ENCODE measurements around the gene CEP128.

Gene CEP128

GRCh38 chr14:80584744-80585505 lies 356.6 kb downstream of the CEP128 start:
- peak overlapping the region in 1 of 21 experiments; percentile 22 for H3K27ac ChIP-seq
- no peak overlapping the region for H3K4me3 ChIP-seq

GRCh38 chr14:80577599-80577998 lies 363.9 kb downstream of the CEP128 start:
- no peak overlapping the region for H3K4me3 ChIP-seq
- no peak overlapping the region for H3K27ac ChIP-seq

GRCh38 chr14:80576401-80576800 lies 365.1 kb downstream of the CEP128 start:
- no peak overlapping the region for H3K4me3 ChIP-seq
- no peak overlapping the region for H3K27ac ChIP-seq

- Histone ChIP-seq H3K4me3 (no peak overlapping the region), H3K27ac (no peak overlapping the region)
These were observed 365.8 kb downstream of the CEP128 start for GRCh38 chr14:80575763-80576162.

- Histone ChIP-seq H3K27ac (no peak overlapping the region), H3K4me3 (no peak overlapping the region)
These were observed 368.9 kb downstream of the CEP128 start for GRCh38 chr14:80572666-80573065.

GRCh38 chr14:80570930-80571298 lies 370.6 kb downstream of the CEP128 start:
- Histone ChIP-seq H3K4me3 (no peak overlapping the region), H3K27ac (no peak overlapping the region)

GRCh38 chr14:80567905-80568536 lies 373.5 kb downstream of the CEP128 start:
- Histone ChIP-seq H3K27ac (peak overlapping the region in 4 of 21 experiments; percentile 5 to 26 (median 21)), H3K4me3 (no peak overlapping the region)

GRCh38 chr14:80565001-80565400 lies 376.5 kb downstream of the CEP128 start:
- no peak overlapping the region for H3K4me3 ChIP-seq
- no peak overlapping the region for H3K27ac ChIP-seq

GRCh38 chr14:80564051-80564450 lies 377.5 kb downstream of the CEP128 start:
- Histone ChIP-seq H3K27ac (no peak overlapping the region), H3K4me3 (no peak overlapping the region)

GRCh38 chr14:80560800-80561657 lies 380.5 kb downstream of the CEP128 start:
- H3K27ac ChIP-seq = no peak overlapping the region
- no peak overlapping the region for H3K4me3 ChIP-seq

GRCh38 chr14:80554139-80554538 lies 387.4 kb downstream of the CEP128 start:
- H3K27ac ChIP-seq = no peak overlapping the region
- no peak overlapping the region for H3K4me3 ChIP-seq

GRCh38 chr14:80549141-80549540 lies 392.4 kb downstream of the CEP128 start:
- Histone ChIP-seq H3K4me3 (no peak overlapping the region), H3K27ac (no peak overlapping the region)

- Histone ChIP-seq H3K27ac (no peak overlapping the region), H3K4me3 (no peak overlapping the region)
These were observed 395.3 kb downstream of the CEP128 start for GRCh38 chr14:80545935-80546854.

GRCh38 chr14:80544366-80544765 lies 397.2 kb downstream of the CEP128 start:
- Histone ChIP-seq H3K27ac (no peak overlapping the region), H3K4me3 (no peak overlapping the region)

- no peak overlapping the region for H3K4me3 ChIP-seq
- no peak overlapping the region for H3K27ac ChIP-seq
These were observed 398.3 kb downstream of the CEP128 start for GRCh38 chr14:80543211-80543610.

- Histone ChIP-seq H3K27ac (no peak overlapping the region), H3K4me3 (no peak overlapping the region)
These were observed 402.7 kb downstream of the CEP128 start for GRCh38 chr14:80538633-80539375.

GRCh38 chr14:80537626-80538025 lies 403.9 kb downstream of the CEP128 start:
- Histone ChIP-seq H3K4me3 (no peak overlapping the region), H3K27ac (no peak overlapping the region)

GRCh38 chr14:80536456-80536855 lies 405.1 kb downstream of the CEP128 start:
- no peak overlapping the region for H3K27ac ChIP-seq
- H3K4me3 ChIP-seq = no peak overlapping the region

- no peak overlapping the region for H3K27ac ChIP-seq
- no peak overlapping the region for H3K4me3 ChIP-seq
These were observed 406.4 kb downstream of the CEP128 start for GRCh38 chr14:80535171-80535570.
